IPS-NIHi7 (cell line): ENCODE results near the gene NRXN3.

Experiments used
- DNase-seq: peaks from one replicate; pipeline ENCODE4 v3.0.0; 2012; ENCODE audit warnings: mixed read lengths; ENCODE audit errors: extremely low spot score

The NRXN3 gene

DNA sequence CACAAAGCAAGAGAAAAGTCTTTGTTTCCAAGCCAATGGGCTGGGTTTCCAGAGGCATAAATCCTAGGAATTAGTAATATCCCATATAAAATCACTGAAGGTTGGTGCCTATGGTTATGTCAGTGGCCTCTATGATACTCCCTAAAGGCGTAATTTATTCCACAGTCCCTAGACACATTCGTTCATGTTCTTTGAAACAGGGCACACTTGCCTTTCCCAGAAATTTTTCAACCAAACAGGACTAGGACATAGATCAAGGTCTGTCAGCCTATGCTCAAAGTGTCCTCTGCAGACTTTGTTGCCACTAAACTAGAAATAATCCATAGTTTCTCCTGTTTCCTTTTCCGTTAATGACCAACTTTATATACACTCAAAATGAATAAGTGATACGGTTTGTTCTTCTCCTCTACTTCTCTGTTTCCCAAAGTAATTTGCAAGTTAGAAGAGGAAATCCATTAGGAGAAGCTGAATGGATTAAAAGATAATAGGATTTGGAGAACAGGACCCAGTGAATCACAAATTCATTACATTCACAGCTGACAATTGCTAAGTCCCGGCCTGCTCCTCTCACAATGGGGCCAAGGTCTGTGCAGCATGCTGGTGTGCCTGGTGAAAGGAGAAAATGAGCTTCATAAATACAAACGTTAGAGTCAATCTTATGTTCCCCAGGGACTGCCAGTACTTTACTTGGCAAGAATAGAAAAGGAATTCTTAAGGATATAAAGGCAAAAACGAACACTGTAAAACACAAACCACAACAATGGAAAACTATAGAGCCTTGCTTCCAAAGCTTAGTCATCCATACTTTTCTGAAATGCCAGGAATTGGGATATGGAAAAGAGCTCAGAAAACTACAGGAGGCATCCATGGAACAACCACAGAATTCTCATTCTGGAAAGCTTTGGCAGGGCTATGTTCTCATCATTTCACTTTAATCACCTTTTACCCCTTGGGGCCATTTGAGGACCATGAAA is 966.2 kb downstream of the NRXN3 start:
- DNase-seq, result no peak

DNA sequence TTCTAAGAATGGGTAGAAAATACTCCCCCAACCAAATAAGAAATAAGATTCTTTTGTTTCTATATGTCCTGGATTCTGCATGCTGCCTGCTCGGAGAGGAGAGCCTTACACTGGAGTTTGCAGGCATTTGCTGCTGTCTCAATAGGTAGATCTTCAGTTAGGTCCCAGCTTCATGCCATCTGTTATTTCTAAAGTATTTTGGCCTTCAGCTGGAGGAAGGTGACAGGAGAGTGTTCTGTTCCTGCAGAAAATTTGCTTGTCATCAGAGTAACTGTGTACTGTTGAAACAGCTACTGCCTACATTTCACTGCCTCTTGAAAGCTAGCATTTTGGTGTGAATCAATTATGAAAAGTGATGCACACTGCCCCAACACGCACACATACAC is 966.9 kb downstream of the NRXN3 start:
- no peak for DNase-seq

DNA sequence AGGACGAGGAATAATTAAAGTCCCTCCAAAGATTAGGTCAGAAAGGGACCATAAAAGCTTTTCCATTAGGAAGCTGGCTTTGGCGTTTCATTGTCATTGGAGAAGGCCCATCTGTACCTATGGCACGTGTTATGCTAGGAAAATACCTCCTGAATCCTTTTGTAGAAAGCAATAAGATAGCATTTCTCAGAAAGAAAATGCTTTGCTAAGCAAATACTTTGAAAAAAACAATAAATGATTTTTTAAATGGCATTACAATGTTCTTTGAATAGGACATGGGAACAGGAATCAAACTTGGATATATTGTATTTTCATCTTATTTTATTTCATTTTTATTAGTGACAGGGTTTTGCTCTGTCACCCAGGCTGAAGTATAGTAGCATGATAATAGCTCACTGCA is 967.7 kb downstream of the NRXN3 start:
- DNase-seq, result no peak

DNA sequence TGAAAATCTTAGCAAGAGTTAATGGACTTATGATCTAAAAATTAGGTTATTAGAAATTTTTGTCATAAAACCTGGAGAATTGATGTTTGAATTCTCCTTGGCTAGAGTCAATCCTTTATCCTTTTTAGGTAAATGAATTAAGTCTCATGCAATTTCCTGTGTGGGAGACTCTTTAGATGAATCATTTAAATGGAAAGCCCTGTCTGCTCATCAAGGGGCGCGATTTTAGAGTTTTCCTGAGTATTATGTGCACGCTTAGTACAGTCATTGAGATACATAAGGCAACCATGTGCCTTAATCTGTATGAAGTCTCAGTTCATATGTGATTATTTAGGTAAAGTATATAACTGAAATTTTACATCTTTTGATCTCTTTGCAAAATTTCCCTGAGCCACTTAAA is 974.7 kb downstream of the NRXN3 start:
- DNase-seq, result no peak

DNA sequence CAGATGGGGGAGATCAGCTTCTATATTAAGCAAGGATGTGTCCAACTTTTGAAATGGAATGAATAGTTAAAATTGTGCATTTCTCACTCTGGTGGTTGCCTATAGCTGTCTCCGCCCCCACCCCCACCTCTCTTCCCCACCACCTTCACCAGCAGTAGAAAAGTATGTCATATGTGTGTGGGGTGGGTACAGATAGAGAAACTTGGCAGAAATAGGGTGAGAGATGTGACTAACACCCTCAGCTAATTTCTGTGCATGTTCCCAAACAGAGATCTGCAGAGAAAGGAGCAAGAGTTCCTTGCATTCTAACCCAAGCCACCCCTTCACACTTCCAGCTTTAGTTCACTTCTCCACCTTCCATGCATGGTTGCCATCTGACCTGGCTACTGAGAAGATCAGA is 980.1 kb downstream of the NRXN3 start:
- DNase-seq, result no peak

DNA sequence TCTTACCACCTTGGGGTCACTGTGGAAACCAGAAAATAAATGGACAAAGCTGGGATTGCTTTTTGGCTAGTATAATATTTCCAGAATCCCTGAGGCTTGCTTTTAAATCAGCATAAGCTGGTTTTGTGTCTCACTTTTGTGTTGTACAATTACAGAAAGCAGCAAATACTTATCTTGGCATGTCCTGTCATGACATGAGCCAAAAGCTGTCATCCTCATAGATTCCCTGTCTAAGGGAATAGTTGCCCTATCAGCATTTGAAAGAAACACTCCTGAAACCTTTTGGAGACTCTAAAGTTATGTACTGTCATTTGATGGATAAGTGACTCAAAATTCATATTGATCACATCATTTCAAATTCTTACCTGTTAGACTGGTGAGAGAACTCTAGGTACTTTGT is 987.2 kb downstream of the NRXN3 start:
- no peak for DNase-seq

- peak; percentile 60 for DNase-seq
Measured at GRCh38 chr14:79161571-79161970, 991.4 kb downstream of the NRXN3 start.

- DNase-seq, result no peak
Measured at GRCh38 chr14:79162833-79163232, 992.7 kb downstream of the NRXN3 start.

- no peak for DNase-seq
Measured at GRCh38 chr14:79165471-79166090, 995.4 kb downstream of the NRXN3 start.

GRCh38 chr14:79166171-79166570 is 996.0 kb downstream of the NRXN3 start:
- no peak for DNase-seq

- no peak for DNase-seq
Measured at GRCh38 chr14:79167957-79168356, 997.8 kb downstream of the NRXN3 start.

- DNase-seq, result no peak
Measured at GRCh38 chr14:79175671-79176070, 1005.5 kb downstream of the NRXN3 start.

DNA sequence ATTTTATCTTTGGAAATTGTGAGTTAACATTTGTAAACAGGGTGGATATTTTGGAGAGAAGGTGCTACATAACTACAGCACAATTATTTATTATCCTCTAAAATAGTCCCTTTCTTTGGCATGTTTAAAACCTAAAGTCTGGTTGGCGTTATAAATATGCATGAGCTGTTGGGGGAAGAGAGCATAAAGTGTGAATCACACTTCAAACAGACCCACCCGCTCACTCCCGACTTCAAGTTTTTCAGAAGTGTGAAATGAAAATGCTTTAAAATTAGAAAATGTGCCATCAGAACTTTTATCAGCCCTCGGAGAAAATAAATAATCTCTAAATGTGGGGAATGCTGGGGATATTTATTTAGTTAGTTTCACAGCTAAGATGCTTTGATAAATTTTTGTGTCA is 1006.9 kb downstream of the NRXN3 start:
- no peak for DNase-seq

GRCh38 chr14:79178719-79179118 is 1008.5 kb downstream of the NRXN3 start:
- no peak for DNase-seq

GRCh38 chr14:79179985-79180384 is 1009.8 kb downstream of the NRXN3 start:
- no peak for DNase-seq

DNA sequence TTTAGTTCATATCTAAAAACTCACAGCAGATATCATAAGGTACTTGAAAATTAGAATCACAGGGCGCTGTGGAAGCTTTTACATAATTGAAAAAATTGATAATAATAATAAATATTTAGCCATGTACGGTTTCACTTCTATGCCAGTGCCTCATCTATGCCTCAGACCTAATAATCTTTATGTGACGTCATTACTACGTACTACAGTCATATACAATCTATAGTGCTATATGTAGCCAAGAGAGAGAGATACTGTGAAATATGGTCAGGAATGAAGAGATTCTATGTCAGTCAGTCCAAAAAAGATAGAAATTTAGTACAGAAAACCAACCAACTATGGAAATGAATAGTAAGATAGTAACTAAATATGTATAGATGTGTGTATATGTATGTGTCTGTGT is 1010.5 kb downstream of the NRXN3 start:
- no peak for DNase-seq

DNA sequence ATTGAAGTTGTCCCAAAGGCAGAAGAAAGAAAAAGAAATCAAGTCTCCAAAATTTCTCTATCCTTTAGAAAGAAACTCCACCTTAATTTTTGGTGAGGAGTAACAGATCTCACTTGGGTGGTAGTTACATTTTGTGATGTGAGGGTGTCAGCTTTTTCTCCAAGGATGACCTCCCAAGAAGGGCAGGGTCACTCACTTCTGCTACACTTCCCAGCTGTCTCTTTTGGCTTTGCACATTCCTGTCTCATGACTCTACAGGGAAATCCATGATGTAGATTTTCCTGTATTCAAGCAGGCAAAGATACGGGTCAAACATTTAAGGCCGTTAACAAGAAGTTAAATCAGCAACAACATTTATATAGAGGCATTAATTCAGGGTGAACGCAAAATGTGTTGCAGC is 1016.4 kb downstream of the NRXN3 start:
- DNase-seq, result no peak

- DNase-seq, result no peak
Measured at GRCh38 chr14:79193689-79194477, 1023.7 kb downstream of the NRXN3 start.

GRCh38 chr14:79196216-79196615 is 1026.0 kb downstream of the NRXN3 start:
- no peak for DNase-seq

GRCh38 chr14:79197516-79197915 is 1027.3 kb downstream of the NRXN3 start:
- no peak for DNase-seq

DNA sequence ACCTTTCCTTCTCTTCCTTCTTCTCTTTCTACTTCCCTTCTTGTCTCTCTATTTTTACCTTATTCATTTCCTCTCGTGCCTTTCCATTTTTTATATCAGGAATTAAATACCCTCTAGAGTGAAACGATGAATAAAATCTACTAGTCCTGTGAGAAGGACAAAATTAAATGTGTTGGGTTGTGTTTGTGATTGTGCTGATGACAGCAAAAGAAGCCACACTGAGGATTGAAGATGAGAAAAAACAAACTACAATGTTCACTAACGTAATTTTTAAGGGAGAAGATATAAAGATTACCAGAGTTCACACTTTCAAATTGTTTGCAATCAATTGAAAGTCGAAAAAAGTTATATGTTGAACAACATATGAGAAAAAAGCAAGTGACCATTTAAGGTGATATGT is 1029.0 kb downstream of the NRXN3 start:
- no peak for DNase-seq

DNA sequence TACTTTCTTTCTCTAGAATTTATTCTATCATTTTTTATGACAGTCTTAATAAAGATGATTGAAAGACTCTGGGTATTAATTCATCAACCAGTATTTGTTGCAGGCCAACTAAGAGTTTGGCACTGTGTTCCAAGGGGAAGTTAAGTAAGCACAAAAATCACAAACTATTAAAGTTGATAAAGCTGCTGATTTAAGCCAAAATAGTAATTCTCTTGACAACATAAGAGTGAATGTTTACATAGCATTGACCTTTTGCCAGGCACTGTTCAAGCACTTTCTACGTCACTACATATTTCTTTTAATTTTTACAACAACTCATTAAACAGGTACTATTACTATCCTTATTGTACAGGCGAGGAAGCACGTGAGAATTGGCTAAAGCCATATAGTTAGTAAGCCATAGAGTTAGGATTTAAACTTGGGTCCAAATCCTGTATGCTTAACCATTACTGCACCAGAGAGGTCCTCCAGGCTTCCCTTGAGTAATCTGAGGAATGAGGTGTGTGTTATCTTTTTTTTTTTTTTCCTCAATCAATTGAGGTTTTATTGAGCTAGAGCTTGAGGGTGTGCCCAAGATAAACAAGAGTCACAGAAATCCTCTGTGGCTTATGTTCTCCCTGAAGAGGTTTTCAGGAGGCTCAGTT is 1031.5 kb downstream of the NRXN3 start:
- DNase-seq, result no peak
